GM18520 (cell line): ENCODE results near the gene CLDN15.

Source experiments
- ATAC-seq: cut with Tn5 transposase; IDR thresholded peaks from one replicate; pipeline ENCODE4 v1.9.1; 2021; ENCODE audit not compliant: unreplicated experiment

The CLDN15 gene

GRCh38 chr7:101244375-101245146, 7.0 kb upstream of the CLDN15 start, which contains the start of gene FIS1:
Gene FIS1 (minus strand): TSS chr7:101245081. CDS start chr7:101245004, 77 bp downstream.
- peak; percentile 86 for ATAC-seq

- ATAC-seq = no peak
These were observed 6.2 kb upstream of the CLDN15 start for GRCh38 chr7:101243646-101244374.

- ATAC-seq = no peak
These were observed 4.1 kb upstream of the CLDN15 start for GRCh38 chr7:101241443-101242349.

GRCh38 chr7:101241015-101241363, 3.4 kb upstream of the CLDN15 start:
- no peak for ATAC-seq

GRCh38 chr7:101240226-101241014, 2.8 kb upstream of the CLDN15 start:
- ATAC-seq = no peak

GRCh38 chr7:101239951-101240220, 2.3 kb upstream of the CLDN15 start:
- no peak for ATAC-seq

GRCh38 chr7:101239191-101239950, 1.8 kb upstream of the CLDN15 start:
- ATAC-seq = no peak

- no peak for ATAC-seq
These were observed 902 bp upstream of the CLDN15 start for GRCh38 chr7:101238226-101239182.

- no peak for ATAC-seq
These were observed 1.2 kb downstream of the CLDN15 start for GRCh38 chr7:101236292-101236835.

- no peak for ATAC-seq
These were observed 2.1 kb downstream of the CLDN15 start for GRCh38 chr7:101235522-101235921.

GRCh38 chr7:101235050-101235449, 2.6 kb downstream of the CLDN15 start:
- no peak for ATAC-seq

GRCh38 chr7:101234636-101235035, 3.0 kb downstream of the CLDN15 start:
- no peak for ATAC-seq

GRCh38 chr7:101233907-101234547, 3.6 kb downstream of the CLDN15 start:
- ATAC-seq = no peak

GRCh38 chr7:101232141-101232850, 5.3 kb downstream of the CLDN15 start:
- no peak for ATAC-seq

- no peak for ATAC-seq
These were observed 6.0 kb downstream of the CLDN15 start for GRCh38 chr7:101231644-101232043.

- ATAC-seq = no peak
These were observed 10.9 kb downstream of the CLDN15 start for GRCh38 chr7:101226721-101227120.

- ATAC-seq = no peak
These were observed 12.0 kb downstream of the CLDN15 start for GRCh38 chr7:101225650-101226049.

- no peak for ATAC-seq
These were observed 14.1 kb downstream of the CLDN15 start for GRCh38 chr7:101223528-101223927.
